ENCODE data around the gene RBPJ.

DNA sequence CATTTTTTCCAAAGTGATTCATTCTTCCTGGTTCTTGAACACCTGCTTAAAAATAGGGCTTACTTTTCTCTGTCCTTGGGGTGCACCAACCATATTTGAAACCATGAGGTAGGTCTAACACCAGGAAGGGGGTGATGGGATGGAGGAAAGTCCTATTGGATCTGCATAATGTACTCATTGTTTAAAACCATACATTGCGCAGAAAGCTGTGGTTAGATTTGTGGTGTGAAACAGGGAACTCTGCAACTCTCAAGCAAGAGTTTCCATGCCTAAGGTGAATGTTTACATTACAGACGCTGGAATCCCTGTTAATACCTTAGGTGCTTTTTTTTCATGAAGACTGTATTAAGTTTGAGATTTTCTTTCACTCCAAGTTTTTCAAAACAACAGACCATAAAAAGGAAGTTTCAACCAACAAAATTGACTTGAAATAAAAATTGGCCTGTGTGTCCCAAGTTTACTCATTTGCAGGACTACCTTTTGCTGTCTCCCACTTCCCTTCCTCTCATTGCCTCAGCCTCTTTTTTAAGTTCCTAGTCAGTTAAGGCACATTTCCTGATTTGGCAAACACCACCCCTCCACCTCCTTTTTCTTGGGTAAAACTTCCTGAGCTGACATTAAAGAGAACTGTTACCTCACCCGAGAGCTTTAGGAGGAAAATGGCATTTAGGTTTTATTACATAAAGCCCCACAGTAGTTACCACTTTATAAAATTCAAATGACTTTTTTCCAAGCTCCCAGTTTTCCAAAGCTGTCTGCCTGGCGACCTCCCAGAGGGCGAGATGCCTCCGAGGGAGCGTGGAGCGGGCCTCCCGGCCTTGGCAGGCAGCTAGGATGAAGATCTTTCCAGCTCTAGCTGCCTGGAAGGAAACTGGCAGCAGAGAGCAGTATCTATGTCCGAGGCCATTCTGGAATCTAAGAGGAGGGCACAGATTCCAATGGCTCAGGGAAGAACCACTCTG is 47.9 kb upstream of the RBPJ start:
- TF ChIP-seq CTCF (conservative IDR thresholded peaks at IDR 0.05) = no peak
- no peak for TF ChIP-seq ZFX (IDR thresholded peaks at IDR 0.05)
